Tongue (tissue), 2 donors: Measurements from ENCODE around the gene CHST7. TPM values are rescaled to one million over a fixed set of nuclear protein-coding genes. Genes with fewer than 3 reads are reported as not detected.

Experiments
- DNase-seq: peaks from one replicate; pipeline ENCODE4 v3.0.0-alpha.2; 2015
- total RNA-seq: library from RNA; depleted of rRNA; stranded (reverse); fragments of >200 nt; gene quantifications from one replicate; pipeline ENCODE4 v1.2.3, GENCODE V29; 2014

CHST7 gene
- total RNA-seq, 1 donor from 2014 or later = 11.7 TPM

GRCh38 chrX:46607916-46608315 lies 34.4 kb downstream of the CHST7 start:
- DNase-seq = no peak

DNA sequence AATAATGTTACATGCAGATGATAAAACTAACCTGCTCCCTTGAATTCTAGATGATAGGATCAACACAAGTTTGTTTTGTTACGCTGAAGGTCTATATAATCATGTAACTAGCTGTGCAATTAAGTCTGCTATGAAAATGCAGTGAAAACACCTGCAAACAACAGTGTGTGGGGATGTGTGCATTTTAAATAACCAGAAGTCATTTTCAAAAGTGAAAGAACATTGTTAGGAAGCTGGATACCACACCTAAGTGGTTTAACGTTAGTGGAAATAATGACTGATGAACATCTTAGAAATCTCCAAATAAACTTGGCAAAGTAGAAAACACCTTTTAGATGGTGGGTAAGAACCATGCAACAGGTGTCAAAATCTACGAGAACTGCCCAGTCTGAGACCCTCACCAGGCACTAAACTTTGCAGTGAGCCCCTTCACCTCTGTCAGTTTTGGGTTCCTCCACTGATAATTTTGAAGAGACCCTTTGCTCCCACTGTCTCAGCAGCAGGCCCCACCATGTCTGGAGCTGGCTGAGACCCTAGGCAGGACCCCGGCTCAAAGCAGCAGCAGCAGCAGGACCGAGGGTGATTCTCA lies 36.6 kb downstream of the CHST7 start:
- DNase-seq = no peak

DNA sequence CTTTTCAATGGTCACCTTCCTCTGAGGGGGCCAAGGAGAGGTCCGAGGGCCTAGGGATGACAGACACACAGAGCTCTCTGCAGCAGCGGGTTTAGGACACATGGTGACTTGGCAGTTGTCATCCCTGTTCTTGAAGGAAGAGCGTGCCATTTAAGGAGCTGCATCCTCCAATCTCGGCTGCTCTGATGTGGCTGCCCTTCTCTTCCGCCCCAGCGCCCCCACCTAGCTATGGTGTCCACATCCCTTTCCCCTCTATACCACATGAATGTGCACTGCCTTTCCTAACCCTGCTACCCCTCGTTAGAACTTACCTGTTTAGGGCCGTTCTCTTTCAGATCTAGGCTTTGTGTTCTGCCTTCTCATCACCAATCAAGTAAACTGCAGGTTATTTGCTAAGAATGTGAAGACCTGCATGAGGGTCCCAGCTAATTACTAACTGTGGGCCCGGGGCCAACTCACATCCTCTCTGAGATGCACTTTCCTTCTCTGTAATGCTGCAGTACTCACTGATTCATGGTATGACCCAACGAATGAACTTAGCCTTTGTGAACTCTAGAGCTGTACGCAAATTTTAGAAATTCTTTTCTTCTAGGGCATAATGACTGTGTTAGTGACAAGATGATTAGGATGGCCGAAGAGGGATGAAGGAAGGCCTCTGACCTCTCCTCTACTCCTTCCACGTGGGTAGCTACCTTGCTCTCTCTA lies 38.2 kb downstream of the CHST7 start:
- no peak for DNase-seq

GRCh38 chrX:46617906-46618305 lies 44.3 kb downstream of the CHST7 start:
- DNase-seq = no peak

DNA sequence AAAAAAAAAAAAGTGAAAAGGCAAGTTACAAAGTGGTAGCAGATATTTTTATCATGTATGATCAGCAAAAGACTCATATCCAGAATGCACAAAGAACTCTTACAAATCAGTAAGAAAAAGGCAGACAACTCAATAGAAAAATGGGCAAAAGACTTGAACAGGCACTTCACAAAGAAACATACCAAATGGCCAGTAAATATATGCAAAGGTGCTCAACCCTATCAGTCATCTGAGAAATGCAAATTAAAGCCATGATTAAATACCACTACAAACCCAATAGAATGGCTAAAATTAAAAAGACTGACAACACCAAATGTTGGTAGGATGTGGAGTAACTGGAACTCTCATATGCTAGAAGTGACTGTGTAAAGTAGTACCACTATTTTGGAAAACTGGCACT lies 45.4 kb downstream of the CHST7 start:
- DNase-seq = no peak

DNA sequence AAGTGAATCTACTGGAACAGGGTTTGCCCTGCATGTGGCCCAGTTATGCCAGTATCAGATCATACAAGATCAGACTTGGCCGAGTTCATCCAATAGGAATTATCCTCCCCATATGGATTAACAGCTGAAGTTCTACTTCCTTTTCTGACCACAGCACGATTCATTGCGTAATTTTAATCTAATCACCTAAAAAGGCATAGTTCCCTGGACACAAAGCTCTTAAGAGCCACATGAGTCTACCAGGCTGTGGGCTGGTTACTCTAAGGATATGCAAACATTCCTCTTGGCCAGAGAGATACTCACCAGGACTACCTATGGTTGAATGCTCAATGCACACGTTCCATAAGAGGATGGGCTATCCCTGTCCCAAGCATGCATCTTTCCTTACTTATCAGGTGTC lies 46.9 kb downstream of the CHST7 start:
- DNase-seq = no peak

- no peak for DNase-seq
These were observed 48.0 kb downstream of the CHST7 start for GRCh38 chrX:46621572-46621971.

DNA sequence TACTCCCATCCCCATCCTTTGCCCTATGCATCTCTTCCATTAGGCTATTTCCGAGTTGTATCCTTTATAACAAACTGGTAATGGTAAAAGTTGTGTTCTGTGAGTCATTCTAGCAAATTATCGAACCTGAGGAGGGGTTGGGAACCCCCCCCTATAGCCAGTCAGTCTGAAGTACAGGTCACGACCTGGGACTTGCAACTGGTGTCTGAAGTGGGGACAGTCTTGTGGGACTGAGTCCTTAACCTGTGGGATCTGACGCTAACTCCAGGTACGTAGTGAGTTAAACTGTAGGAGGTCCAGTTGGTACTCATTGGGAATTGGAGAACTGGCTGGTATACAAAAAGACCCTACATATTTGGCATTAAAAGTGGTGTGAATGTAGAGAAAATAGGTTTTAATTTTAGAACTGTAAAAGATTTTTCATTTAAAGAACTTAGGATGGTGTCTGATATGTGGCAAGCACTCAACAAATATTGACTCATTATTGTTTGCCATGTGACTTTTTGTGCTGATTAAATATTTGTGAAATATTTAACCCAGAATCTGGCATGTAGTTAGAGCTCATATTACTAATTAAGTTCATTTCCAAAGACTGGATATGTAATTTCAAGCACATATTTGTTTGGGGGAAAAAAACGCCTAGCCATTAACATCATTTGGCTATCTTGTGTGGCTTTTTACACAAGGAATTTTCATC lies 50.7 kb downstream of the CHST7 start:
- DNase-seq = no peak

GRCh38 chrX:46626566-46626965 lies 53.0 kb downstream of the CHST7 start:
- no peak for DNase-seq

GRCh38 chrX:46627062-46627461 lies 53.5 kb downstream of the CHST7 start:
- DNase-seq = no peak

DNA sequence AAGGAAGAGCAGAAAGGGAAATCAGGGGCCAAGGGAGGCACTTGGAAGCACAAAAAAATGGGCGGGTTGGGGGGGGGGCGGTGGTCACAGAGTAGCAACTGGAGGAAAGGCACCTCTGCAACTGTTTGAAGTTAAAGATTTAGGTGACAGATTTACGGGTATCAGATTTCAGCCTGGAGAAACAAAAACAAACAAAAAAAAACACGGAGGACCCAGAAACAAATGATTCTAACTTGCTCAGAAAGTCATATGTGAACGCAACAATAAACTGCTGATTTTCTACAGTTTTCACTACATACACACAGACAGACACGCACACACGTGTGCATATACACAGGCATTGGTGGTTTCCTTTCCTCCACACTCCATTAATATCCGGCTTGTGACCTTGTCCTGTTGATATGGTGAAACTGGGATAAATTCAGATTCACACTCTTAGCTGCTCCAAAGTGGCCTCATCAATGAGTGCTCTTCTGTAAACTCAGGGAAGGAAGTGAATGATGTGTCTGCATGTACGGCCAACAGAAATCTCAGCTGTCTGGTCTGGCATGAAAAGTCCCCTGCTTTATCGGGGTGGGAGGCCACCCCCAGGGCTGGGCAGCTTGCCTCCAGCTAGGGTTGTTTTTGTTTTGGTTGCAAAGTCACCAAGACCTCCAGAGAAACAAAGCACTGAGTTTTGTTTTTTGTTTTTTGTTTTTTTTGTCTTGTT lies 54.3 kb downstream of the CHST7 start:
- no peak for DNase-seq

DNA sequence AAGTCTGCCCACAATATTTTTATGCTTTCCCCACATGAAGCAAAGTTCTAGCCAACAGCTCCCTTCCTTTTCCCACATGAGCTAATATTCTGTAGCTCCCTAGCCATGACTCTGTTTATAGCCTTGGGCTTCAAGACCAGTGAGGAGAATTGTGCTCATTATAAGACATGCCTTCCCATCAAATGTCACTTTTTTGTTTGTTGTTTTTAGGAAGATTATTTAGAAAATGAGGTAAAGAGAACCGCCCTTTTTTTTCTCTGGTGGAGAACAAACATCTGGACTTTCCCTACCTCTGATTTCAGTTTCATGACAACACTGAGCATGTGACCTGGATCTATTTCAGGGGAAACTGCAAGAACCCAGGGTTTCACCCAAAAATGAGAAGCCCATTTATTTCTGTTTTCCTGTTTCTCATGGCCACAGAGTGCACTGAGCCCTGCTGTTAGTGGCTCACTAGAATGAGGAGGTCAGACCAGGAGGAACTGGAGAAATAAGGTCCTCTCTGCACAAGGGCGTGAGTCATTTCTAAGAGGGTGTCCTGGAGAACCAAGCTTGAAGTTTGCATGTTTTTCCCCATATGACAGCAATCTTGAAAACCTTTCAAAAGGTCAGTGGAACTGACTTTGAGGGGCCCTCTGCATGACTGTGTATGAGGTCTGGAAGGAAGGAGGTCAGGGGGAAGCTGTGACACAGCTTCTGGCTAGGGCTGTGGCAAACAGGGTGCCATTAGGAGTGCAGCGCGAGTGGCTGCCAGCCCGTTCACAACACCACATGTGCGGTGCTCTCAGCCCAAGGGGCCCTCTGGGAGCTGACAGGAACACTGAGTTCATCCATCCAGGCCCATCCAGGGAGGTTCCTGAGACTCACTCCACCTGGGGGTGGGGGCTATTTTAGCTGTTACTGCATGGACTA lies 55.2 kb downstream of the CHST7 start:
- no peak for DNase-seq

GRCh38 chrX:46630141-46630540 lies 56.6 kb downstream of the CHST7 start:
- DNase-seq = no peak

DNA sequence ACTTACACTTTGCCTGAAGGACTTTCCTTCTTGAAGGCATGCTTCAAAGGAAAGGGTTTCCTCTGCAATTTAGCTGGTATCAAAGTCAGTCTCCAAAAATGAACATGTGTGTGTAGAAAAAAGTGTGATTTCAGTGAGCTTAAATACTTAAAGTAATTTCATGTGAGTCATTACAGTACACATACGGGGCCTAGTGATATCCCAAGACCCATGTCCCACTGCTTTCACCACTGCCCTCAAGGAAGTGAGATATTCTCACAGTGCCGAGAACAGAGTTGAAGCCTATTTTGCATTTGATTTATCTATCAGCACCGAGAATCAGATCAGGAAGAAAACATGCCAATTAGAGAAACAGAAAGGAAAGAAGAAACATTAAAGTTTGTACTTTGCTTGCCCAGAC lies 61.0 kb downstream of the CHST7 start:
- DNase-seq = no peak

- no peak for DNase-seq
These were observed 61.6 kb downstream of the CHST7 start for GRCh38 chrX:46635186-46635585.

GRCh38 chrX:46636223-46636622 lies 62.7 kb downstream of the CHST7 start:
- DNase-seq = no peak

GRCh38 chrX:46637938-46638337 lies 64.4 kb downstream of the CHST7 start:
- DNase-seq = no peak

- DNase-seq = no peak
These were observed 68.6 kb downstream of the CHST7 start for GRCh38 chrX:46642145-46642544.

- DNase-seq = no peak
These were observed 70.1 kb downstream of the CHST7 start for GRCh38 chrX:46643636-46644035.

DNA sequence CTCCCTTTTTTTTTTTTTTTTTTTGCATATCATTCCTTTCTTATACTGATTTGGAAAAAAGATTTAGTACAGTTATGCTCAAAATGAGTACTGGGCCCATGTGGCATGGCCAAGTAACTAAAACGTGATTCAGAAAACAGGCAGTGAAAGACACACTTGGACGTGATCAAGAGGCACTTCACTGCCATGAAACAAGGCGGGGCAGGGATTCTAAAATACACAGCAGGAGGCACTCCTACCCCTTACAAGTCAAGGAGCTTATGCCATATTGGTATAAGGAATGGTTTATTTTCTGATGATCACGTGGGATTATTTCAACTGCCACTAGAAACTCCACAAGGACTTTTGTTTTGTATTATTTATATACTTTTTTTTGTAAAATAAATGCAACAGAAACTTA lies 72.0 kb downstream of the CHST7 start:
- DNase-seq = no peak

GRCh38 chrX:46647251-46647650 lies 73.7 kb downstream of the CHST7 start:
- no peak for DNase-seq
